HEK293T (cell line): ENCODE data around the gene GLRB.

Experiments used
- CTCF ChIA-PET: fragments of 350-600 bp; formaldehyde crosslinking; extraction: SDS; loops from one replicate; lab custom pipeline; 2021; ENCODE audit warnings: antibody characterized with exemption, inconsistent platforms; lab: Yijun Ruan, JAX
- POLR2A ChIA-PET: fragments of 350-600 bp; formaldehyde crosslinking; extraction: SDS; loops from one replicate; lab custom pipeline; 2020; ENCODE audit warnings: antibody characterized with exemption, inconsistent platforms; lab: Yijun Ruan, JAX
- DNase-seq: peaks from one replicate; pipeline ENCODE4 v3.0.0; 2012; ENCODE audit warnings: mixed read lengths; ENCODE audit errors: extremely low spot score
- ARNT ChIP-seq: fragments of 450-650 bp; IDR thresholded peaks from 2 replicates; pipeline ENCODE4 v1.6.1; 2017; ENCODE audit warnings: mild to moderate bottlenecking
- BHLHE40 ChIP-seq: fragments of 450-650 bp; IDR thresholded peaks from 2 replicates; pipeline ENCODE4 v1.6.1; 2016; ENCODE audit warnings: mild to moderate bottlenecking, moderate library complexity, borderline replicate concordance
- FOXA1 ChIP-seq: fragments of 450-650 bp; IDR thresholded peaks from 2 replicates; pipeline ENCODE4 v1.6.1; 2016; ENCODE audit warnings: mild to moderate bottlenecking
- LEF1 ChIP-seq: fragments of 450-650 bp; IDR thresholded peaks from 2 replicates; pipeline ENCODE4 v1.6.1; 2017; ENCODE audit warnings: mild to moderate bottlenecking, borderline replicate concordance
- SP1 ChIP-seq: fragments of 450-650 bp; IDR thresholded peaks from 2 replicates; pipeline ENCODE4 v1.6.1; 2017

The GLRB gene

DNA sequence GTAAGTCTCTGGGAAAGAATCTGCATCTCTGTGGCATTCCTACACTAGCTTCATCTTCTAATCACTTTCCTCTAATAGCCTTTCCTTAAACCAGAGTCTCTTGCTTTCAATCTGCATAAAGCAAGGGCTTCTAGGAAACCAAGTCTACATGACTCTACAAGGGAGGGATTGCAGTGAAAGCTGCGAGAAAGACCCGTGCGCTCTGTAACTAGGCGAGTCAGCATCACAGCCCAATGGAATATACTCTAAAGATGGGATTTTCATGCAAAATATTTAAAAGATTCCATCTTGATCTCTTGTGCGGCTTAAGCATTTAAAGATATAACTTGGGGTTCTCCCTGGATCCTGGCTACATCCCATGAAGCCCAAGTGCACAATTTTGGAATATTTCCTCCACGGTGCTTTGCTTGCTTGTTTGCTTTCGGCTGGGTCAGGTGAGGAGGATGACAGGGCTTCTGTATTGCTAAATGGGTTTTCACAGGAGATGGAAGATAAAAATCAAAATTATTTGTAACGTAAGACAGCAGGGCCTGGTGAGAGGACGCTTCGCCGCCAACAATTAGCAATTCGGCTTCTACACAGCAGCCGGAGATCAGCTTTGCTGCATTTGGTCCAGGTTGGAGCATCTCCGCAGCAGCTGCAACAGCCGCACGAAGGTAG lies 143.9 kb downstream of the GLRB start:
- POLR2A ChIA-PET: no interaction called here
- CTCF ChIA-PET: interaction anchor here (0.6 kb wide), 2 partner anchors 952 to 1266 kb away, joined by 3 read pairs; partner anchors contain the start of gene CTSO

DNA sequence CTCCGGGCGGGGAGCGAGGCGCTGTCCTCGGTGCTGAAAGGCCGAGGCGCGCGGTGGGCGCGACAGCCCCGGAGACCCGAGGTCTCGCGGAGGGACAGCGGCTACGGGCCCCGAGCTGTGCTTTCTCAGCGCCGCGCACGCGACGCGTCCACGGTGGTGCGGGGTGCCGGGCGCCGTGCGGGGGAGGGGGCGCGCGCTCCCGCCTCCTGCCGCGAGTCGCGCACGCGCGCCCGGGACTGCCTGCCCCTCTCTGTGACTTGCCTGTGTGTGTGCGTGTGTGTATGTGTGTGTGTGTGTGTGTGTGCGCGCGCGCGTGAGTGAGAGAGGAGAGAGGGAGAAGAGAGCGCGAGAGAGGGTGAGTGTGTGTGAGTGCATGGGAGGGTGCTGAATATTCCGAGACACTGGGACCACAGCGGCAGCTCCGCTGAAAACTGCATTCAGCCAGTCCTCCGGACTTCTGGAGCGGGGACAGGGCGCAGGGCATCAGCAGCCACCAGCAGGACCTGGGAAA lies 144.5 kb downstream of the GLRB start, which contains the start of gene GRIA2:
Gene GRIA2, plus strand, starts transcription at position 358 of the 511 bp plus-strand sequence. CDS start 315 bp downstream, outside the sequence.
- POLR2A ChIA-PET: no interaction called here
- CTCF ChIA-PET: interaction anchor here (0.7 kb wide), 1 partner anchor 999 kb away, joined by 3 read pairs; no protein-coding TSS in a partner anchor
- TF ChIP-seq LEF1: peak; percentile 76; the same call in 1 of the 2 replicates
- TF ChIP-seq FOXA1: no peak
- TF ChIP-seq ARNT: 0 out of 2 replicates have a peak, but pooled peaks have one; percentile 23
- DNase-seq: peak; percentile 80

More for the DNA sequence above, 143.9 kb downstream of the GLRB start:
- no peak for DNase-seq
- TF ChIP-seq BHLHE40: no peak

DNA sequence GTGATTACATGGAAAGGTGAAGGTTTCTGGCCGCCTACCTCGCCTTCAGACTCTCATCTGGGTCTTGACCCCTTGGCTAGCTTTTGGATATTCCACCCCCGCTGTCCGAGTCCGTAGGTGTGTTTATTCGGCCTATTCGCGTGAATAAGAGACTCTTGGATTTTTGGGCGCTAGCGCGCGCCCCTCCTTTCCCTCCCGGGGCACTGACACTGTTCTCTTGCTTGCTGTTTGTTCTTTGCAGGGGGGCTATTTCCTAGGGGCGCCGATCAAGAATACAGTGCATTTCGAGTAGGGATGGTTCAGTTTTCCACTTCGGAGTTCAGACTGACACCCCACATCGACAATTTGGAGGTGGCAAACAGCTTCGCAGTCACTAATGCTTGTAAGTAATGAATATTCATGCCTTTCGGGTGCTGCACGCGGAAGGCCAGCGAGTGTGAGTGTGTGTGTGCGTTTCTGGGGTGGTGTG lies 145.5 kb downstream of the GLRB start:
- no peak for DNase-seq
- ChIA-PET CTCF (interaction anchor here (0.5 kb wide), 1 partner anchor 209 kb away, joined by 3 read pairs; no protein-coding TSS in a partner anchor), POLR2A (no interaction called here)
- TF ChIP-seq SP1: no peak
